Pons (tissue), 1 donor: Measurements from ENCODE around the gene SH3BP5L.

Source experiments
- DNase-seq: peaks from one replicate; pipeline ENCODE4 v3.0.0-alpha.2; 2016; ENCODE audit warnings: low spot score

SH3BP5L gene

GRCh38 chr1:248776991-248777390, 48.7 kb downstream of the SH3BP5L start:
- DNase-seq = no peak

DNA sequence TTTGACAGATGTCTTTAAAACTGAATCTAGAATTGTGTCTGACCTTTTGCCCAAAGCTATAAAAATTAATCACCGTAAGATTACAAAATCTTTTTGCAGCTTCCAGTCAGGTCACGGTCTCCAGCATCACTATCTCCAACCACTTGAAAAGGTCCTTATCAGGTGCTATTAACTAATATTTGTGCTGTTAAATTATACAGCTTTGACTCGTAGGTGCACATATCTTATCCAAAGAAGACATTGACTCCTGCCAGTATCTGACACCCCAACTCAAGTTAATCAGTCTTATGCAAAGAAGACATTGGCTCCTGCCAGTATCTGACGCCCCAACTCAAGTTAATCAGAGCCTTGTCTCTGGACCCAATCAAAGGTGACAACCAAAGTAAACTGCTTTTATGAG, 50.3 kb downstream of the SH3BP5L start:
- no peak for DNase-seq
